ENCODE results near the gene MRPL42.
A peak's percentile ranks its signal among the peaks of the same experiment; 100 is the strongest.

MRPL42 gene

DNA sequence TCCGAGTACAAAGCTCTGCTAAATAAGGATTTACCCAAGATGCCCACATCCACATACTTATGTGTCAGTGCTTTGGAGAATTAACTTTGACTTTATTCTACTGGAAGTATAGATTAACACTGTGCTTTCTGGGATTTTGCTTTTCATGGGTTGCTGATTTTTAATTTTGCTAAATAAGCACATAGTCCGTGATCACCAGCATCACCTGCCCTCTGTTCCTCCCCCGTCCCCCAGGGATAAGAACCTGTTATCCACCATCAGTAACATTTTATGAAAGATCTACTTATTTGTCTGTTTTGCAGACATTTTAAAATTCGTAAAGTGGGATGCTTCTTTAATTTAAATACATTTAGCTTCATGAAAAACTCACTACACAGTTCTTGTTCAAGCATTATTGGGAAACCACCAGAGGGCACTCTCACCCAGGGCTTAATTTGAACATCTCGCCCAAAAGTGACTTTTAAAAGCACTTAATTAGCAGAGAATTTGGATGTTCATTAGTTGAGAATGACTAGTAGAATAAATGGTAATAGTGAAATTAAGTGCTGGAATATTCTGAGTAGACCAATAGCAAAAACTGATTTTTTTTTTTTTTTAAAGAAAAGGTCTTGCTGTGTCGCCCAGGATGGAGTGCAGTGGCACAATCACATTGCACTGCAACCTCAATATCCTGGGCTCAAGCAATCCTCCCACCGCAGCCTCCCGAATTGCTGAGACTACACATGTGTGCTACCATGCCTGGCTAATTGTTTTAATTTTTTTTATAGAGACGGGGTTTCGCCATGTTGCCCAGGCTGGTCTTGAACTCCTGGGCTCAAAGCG is 35.7 kb downstream of the MRPL42 start:
- in situ Hi-C loops (cut with HindIII; ENCODE audit: low sequenced_read_pairs), result no loop called here
- peak; percentile 74 for TF ChIP-seq CTCF (IDR thresholded peaks at IDR 0.05; ENCODE audit: low read depth, low read length)
- DNase-seq (ENCODE audit: low read depth, low spot score), result peak; percentile 56
- no peak overlapping the region for H3K4me3 ChIP-seq (ENCODE audit: low read depth, low read length)

DNA sequence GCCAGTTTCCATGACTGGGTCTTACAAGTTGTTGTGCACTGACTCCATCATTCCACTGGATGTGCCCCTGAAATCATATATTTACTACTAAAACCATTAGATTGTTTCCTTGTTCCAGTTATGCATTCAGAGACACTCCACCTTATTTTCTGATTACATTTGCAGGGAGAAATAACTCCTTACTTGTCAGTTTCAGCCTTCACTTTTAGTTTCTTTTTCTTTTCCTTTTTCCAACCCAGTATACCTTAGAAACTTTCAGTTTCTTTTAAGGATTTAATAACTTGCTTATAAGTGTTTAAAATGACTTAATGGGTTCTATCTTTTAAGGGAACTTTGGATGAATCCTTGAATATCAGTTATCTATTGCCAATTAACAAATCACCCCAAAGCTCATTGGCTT is 39.9 kb downstream of the MRPL42 start:
- H3K4me3 ChIP-seq (ENCODE audit: low read depth, low read length), result no peak overlapping the region
- in situ Hi-C loops (cut with HindIII; ENCODE audit: low sequenced_read_pairs), result no loop called here
- no peak for TF ChIP-seq CTCF (IDR thresholded peaks at IDR 0.05; ENCODE audit: low read depth, low read length)
- no peak for DNase-seq (ENCODE audit: low read depth, low spot score)

GRCh38 chr12:93509506-93509905 is 42.2 kb downstream of the MRPL42 start:
- TF ChIP-seq CTCF (IDR thresholded peaks at IDR 0.05; ENCODE audit: low read depth, low read length), result no peak

DNA sequence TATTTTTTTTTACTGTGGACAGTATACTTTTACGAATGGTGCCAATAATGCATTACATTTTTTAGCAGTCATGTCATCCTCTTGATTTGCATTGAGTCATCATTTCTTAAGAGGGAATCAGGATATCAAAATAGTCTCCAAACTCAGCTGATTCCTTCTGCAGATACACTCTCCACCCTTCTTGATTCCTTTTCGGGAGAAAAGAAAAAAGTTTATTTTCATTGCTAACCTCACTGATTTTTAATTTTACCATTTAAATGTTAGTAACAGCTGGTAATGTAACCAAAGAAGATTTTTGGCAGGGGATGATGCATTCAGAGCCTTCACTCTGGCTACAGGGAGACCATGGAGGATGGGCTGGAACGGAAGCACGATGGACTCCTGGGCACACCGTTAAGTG is 47.5 kb downstream of the MRPL42 start:
- in situ Hi-C loops (cut with HindIII; ENCODE audit: low sequenced_read_pairs), result no loop called here
- TF ChIP-seq CTCF (IDR thresholded peaks at IDR 0.05; ENCODE audit: low read depth, low read length), result no peak
- peak; percentile 67 for DNase-seq (ENCODE audit: low read depth, low spot score)
- no peak overlapping the region for H3K4me3 ChIP-seq (ENCODE audit: low read depth, low read length)

More at GRCh38 chr12:93509506-93509905, 42.2 kb downstream of the MRPL42 start:
- H3K4me3 ChIP-seq (ENCODE audit: low read depth, low read length), result no peak overlapping the region
- in situ Hi-C loops (cut with HindIII; ENCODE audit: low sequenced_read_pairs), result no loop called here
- DNase-seq (ENCODE audit: low read depth, low spot score), result no peak

DNA sequence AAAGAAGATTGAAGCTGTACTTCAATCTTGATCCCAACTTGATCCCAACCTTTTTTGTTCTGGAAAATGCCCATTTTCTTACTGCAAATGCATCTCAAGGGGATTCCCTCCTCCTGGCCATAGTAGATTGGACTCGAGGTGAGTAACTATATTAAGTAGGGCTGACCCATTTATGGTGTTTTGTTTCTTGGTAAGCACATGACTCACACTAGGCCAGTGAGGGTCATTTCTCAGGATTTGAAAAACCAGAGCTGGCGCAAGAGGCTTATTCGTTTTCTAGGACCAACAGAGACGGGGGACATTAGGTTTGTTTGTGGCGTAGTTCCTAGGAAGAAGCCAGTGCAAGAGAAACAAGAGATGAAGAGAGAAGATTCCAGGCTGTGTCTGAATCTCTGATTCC is 51.4 kb downstream of the MRPL42 start:
- TF ChIP-seq CTCF (IDR thresholded peaks at IDR 0.05; ENCODE audit: low read depth, low read length), result no peak
- peak; percentile 54 for DNase-seq (ENCODE audit: low read depth, low spot score)
- in situ Hi-C loops (cut with HindIII; ENCODE audit: low sequenced_read_pairs), result no loop called here

GRCh38 chr12:93519859-93520258 is 52.5 kb downstream of the MRPL42 start:
- TF ChIP-seq CTCF (IDR thresholded peaks at IDR 0.05; ENCODE audit: low read depth, low read length), result no peak
- DNase-seq (ENCODE audit: low read depth, low spot score), result no peak
- H3K4me3 ChIP-seq (ENCODE audit: low read depth, low read length), result no peak overlapping the region
- in situ Hi-C loops (cut with HindIII; ENCODE audit: low sequenced_read_pairs), result no loop called here

More for the DNA sequence above, 51.4 kb downstream of the MRPL42 start:
- no peak overlapping the region for H3K4me3 ChIP-seq (ENCODE audit: low read depth, low read length)

Data from astrocyte of the spinal cord (primary cell).